ENCODE measurements around the gene TDRKH.

The TDRKH gene

DNA sequence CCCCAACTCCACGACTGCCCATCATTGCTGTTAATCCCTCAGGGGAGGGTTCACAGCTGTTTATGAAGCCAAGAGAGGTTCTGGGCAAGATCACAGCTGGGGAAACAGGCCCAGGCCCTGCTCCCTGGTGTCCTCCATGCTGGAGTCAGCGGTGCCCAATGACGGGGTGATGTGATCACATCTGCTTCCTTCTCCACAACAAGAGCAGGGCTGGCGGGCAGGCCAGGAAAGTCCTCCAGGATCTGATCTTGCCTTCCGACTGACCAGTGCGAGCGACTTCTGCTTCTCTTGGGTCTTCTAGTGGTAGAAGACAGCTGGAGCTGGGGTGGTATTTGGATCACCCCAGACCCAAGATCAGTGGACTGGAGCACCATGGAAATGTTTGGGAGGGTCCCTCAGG is 15.9 kb upstream of the TDRKH start:
- TF ChIP-seq SIN3A (IDR thresholded peaks at IDR 0.05; ENCODE audit: borderline replicate concordance, insufficient read depth, low read length) (no peak), POLR2AphosphoS5 (IDR thresholded peaks at IDR 0.05; ENCODE audit: low read depth, low read length) (no peak), TAF1 (IDR thresholded peaks at IDR 0.05; ENCODE audit: borderline replicate concordance, insufficient read depth, low read length) (no peak), REST (IDR thresholded peaks at IDR 0.05; ENCODE audit: insufficient read depth in 1 of 2, low read depth in 2 of 2, low read length in 2 of 2) (no peak), FOXP2 (optimal IDR thresholded peaks at IDR 0.05; ENCODE audit: borderline replicate concordance, extremely low read depth, extremely low read length, insufficient read depth) (no peak)

DNA sequence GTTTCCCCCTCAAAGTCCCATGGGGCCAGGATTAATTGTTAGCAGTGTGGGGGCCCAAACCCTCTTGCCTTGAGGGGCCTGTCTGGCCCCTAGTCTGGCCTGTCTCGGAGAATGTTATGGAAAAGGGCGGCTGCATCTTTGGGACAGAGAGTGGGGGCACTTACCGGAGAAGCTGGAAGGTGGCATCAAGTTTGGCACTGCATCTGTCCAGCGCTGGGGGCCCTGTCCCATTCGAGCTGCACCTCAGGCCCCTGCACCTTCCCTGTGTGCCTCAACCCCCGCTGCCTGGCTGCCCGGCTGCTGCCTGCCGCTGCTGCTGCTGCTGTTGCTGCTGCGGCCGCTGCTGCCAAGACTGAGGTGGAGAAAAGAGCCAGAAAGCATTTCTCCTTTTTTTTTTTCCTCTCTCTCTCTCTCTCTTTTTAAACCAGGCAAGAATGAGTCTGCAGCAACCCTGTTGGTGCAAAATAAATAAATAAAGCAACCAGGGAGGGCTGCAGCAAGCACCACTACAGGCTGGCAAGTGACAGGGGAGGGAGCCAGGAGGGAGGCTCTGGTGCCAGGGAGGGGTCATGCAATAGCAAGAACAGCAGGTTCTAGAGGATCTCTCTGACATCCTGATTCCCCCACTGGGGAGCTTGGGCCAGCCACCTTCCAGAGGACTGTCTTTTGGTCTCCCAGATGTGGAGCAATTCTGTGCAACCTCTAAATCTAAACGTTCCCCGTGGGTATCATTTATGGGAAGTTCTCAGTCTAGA is 14.9 kb upstream of the TDRKH start, which contains the start of gene LINGO4:
Gene LINGO4 (minus strand): TSS at position 354 of the 755 bp plus-strand sequence. CDS start 2,715 bp downstream, outside the sequence.
- TF ChIP-seq SIN3A (IDR thresholded peaks at IDR 0.05; ENCODE audit: borderline replicate concordance, insufficient read depth, low read length) (no peak), FOXP2 (optimal IDR thresholded peaks at IDR 0.05; ENCODE audit: borderline replicate concordance, extremely low read depth, extremely low read length, insufficient read depth) (no peak), REST (IDR thresholded peaks at IDR 0.05; ENCODE audit: insufficient read depth in 1 of 2, low read depth in 2 of 2, low read length in 2 of 2) (no peak), POLR2AphosphoS5 (IDR thresholded peaks at IDR 0.05; ENCODE audit: low read depth, low read length) (no peak), TAF1 (IDR thresholded peaks at IDR 0.05; ENCODE audit: borderline replicate concordance, insufficient read depth, low read length) (no peak)

GRCh38 chr1:151803915-151804314 is 13.6 kb upstream of the TDRKH start:
- no peak for TF ChIP-seq REST (IDR thresholded peaks at IDR 0.05; ENCODE audit: insufficient read depth in 1 of 2, low read depth in 2 of 2, low read length in 2 of 2)
- TF ChIP-seq FOXP2 (optimal IDR thresholded peaks at IDR 0.05; ENCODE audit: borderline replicate concordance, extremely low read depth, extremely low read length, insufficient read depth), result no peak
- TF ChIP-seq SIN3A (IDR thresholded peaks at IDR 0.05; ENCODE audit: borderline replicate concordance, insufficient read depth, low read length), result no peak
- TF ChIP-seq POLR2AphosphoS5 (IDR thresholded peaks at IDR 0.05; ENCODE audit: low read depth, low read length), result no peak
- no peak for TF ChIP-seq TAF1 (IDR thresholded peaks at IDR 0.05; ENCODE audit: borderline replicate concordance, insufficient read depth, low read length)

DNA sequence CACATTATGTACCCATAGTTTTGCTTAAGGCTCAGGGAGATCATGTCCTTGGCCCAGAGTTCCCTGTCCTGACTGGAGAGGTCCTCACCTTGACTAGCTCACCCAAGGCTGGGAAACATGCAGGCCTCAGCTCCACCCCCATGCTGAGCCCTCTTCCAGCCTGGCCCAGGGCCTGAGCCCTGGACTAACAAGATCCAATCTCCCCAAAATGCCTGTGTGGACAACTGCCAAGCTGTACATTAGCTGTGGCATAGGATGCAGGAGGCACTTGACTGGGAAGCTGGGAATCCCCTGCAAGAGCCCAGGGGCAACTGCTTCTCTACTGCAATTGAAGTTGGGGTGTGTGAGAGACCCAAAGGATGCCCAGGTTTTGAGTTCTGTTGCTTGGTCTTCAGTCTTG is 12.9 kb upstream of the TDRKH start:
- TF ChIP-seq SIN3A (IDR thresholded peaks at IDR 0.05; ENCODE audit: borderline replicate concordance, insufficient read depth, low read length), result no peak
- no peak for TF ChIP-seq TAF1 (IDR thresholded peaks at IDR 0.05; ENCODE audit: borderline replicate concordance, insufficient read depth, low read length)

DNA sequence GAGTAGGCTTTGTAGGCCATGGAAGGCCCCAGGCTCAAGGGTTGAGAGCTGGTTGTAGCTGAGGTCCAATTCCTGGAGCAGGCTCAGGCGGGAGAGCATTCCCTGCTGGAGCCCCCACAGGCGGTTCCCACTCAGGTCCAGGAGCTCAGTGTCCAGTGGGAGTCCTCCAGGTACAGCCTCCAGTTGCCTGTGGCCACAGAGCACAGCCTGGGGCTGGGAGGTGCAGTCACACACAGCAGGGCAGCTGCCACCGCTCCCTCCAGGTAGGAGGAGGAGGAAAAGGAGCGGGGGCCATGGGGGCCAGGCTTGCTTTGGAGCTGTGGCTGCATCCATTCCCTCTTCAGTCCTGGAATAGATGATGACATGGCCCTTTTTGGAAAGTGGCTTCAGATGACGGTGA is 12.1 kb upstream of the TDRKH start:
- TF ChIP-seq SIN3A (IDR thresholded peaks at IDR 0.05; ENCODE audit: borderline replicate concordance, insufficient read depth, low read length) (no peak), TAF1 (IDR thresholded peaks at IDR 0.05; ENCODE audit: borderline replicate concordance, insufficient read depth, low read length) (no peak), REST (IDR thresholded peaks at IDR 0.05; ENCODE audit: insufficient read depth in 1 of 2, low read depth in 2 of 2, low read length in 2 of 2) (no peak), POLR2AphosphoS5 (IDR thresholded peaks at IDR 0.05; ENCODE audit: low read depth, low read length) (no peak), FOXP2 (optimal IDR thresholded peaks at IDR 0.05; ENCODE audit: borderline replicate concordance, extremely low read depth, extremely low read length, insufficient read depth) (no peak)

All from PFSK-1 (cell line).